Choroid plexus epithelial cell (primary cell): ENCODE measurements around the gene FAM170A.

Experiments used
- DNase-seq: peaks from one replicate; pipeline ENCODE4 v3.0.0-alpha.2; 2010; ENCODE audit warnings: low read depth
- H3K4me3 ChIP-seq: 2 replicates; pipeline ENCODE4 v1.5.1; 2011; ENCODE audit warnings: low read depth, mild to moderate bottlenecking, control low read depth, low read length, moderate library complexity
- TF ChIP-seq, protein P1 (sequence below): conservative IDR thresholded peaks from 2 replicates; pipeline ENCODE4 v1.5.1; 2011; ENCODE audit warnings: low read depth, mild to moderate bottlenecking, control low read depth, inconsistent platforms, low read length, moderate library complexity

The FAM170A gene

DNA sequence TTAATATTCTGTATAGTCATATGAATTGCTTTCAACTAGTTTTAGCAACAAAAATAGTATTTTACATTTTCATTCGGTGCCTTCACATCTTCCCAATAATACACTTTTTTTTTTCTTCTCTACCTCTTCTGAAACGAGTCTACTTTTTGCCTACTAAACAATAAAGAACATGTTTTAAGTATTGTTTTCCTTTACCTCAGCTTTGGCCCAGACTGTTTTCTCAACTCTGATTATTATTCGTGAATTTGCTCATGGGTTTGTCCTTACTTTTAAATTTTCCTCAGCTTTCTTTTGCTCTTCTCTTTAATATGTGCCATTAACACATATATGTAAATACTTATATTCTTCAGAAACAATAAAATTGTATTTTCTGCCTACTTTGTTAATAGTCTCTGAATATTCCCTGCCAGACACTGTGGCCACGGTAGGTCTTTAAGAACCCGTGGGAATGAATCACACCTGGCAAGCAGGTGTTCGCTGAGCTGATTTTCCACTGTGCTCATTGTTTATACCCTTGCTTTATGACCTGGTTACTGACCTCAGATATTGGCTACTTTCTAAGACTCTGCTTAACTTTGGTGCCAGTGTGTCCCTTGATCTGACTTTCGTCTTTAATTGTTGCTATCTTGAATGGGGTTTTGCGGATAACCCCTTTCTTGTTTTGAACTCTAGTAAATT, 49.1 kb downstream of the FAM170A start:
- DNase-seq: no peak
- no peak overlapping the region for H3K4me3 ChIP-seq
- TF ChIP-seq, protein P1, sequence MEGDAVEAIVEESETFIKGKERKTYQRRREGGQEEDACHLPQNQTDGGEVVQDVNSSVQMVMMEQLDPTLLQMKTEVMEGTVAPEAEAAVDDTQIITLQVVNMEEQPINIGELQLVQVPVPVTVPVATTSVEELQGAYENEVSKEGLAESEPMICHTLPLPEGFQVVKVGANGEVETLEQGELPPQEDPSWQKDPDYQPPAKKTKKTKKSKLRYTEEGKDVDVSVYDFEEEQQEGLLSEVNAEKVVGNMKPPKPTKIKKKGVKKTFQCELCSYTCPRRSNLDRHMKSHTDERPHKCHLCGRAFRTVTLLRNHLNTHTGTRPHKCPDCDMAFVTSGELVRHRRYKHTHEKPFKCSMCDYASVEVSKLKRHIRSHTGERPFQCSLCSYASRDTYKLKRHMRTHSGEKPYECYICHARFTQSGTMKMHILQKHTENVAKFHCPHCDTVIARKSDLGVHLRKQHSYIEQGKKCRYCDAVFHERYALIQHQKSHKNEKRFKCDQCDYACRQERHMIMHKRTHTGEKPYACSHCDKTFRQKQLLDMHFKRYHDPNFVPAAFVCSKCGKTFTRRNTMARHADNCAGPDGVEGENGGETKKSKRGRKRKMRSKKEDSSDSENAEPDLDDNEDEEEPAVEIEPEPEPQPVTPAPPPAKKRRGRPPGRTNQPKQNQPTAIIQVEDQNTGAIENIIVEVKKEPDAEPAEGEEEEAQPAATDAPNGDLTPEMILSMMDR: no peak

DNA sequence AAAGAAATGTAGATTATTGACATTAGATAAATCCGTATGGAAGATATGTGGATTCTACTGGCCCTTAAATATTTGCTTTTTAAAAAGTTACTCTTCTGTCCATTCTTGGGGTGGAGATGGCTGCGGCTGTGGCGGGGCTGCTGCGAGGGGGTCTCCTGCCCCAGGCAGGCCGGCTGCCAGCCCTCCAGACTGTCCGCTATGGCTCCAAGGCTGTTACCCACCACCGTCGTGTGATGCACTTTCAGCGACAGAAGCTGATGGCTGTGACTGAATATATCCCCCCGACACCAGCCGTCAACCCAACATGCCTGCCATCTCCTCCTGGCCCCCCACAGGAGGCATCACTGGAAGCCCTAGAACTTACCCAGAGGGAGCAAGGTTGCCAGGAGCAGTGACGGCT, 50.7 kb downstream of the FAM170A start:
- TF ChIP-seq, protein P1: no peak

DNA sequence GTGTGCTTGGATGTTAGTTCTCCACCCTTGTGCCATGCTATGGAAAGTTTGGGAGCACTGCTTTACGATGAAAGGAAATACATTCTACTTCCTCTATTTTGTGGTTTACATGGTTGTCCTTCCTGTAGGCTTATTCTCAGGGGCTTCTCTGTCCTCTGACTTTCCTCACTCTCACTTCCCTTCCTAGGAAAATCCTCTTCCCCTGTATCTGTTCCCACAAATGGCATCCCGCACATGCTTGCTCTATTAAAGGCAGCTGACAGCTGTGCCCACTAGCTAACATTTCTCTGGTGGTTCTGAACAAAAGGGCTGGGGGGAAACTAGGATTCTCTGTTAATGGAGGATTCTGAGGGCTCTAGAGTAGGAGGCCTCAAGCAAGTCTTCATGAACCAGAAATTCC, 52.4 kb downstream of the FAM170A start:
- H3K4me3 ChIP-seq: no peak overlapping the region
- DNase-seq: no peak
- TF ChIP-seq, protein P1: no peak

More for the DNA sequence above, 50.7 kb downstream of the FAM170A start:
- no peak for DNase-seq
- no peak overlapping the region for H3K4me3 ChIP-seq

DNA sequence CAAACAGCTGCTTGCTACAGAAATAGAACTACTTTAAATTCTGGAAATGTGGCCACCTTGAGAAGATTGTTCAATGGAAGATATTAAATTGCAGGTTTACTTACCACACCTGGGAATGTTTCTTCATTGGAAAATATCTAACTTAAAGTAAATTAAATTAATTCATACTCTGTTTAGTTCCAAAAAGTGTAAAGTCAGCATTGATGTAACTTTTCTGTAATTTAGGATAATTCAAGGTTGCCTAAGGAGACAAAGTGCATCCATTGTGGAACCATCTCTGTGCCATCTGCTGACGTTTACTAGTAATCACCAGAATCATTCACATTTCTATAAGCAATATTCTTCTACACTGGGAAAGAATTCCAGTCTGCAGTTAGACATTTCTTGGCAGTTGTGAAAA, 53.0 kb downstream of the FAM170A start:
- DNase-seq: no peak
- TF ChIP-seq, protein P1: no peak
- no peak overlapping the region for H3K4me3 ChIP-seq
